HG02759 (cell line): Measurements from ENCODE around the gene RIPOR3.

Experiments
- ATAC-seq: cut with Tn5 transposase; IDR thresholded peaks from one replicate; pipeline ENCODE4 v1.9.1; 2021; ENCODE audit warnings: mild to moderate bottlenecking, moderate library complexity; ENCODE audit not compliant: unreplicated experiment

RIPOR3 gene

GRCh38 chr20:50536333-50536732 lies 155.0 kb downstream of the RIPOR3 start:
- no peak for ATAC-seq
